HG02870 (cell line): Measurements from ENCODE around the gene FNIP1.
"Not testable (repeated sequence)": the region's sequence is repeated elsewhere in the genome, so short reads cannot be mapped to it uniquely, and the experiment has no call there.

Experiments
- ATAC-seq: cut with Tn5 transposase; IDR thresholded peaks from one replicate; pipeline ENCODE4 v1.9.1; 2021; ENCODE audit warnings: mild to moderate bottlenecking, moderate library complexity; ENCODE audit not compliant: unreplicated experiment

Gene FNIP1

GRCh38 chr5:131610198-131611063 is 186.4 kb downstream of the FNIP1 start:
- ATAC-seq: no peak

DNA sequence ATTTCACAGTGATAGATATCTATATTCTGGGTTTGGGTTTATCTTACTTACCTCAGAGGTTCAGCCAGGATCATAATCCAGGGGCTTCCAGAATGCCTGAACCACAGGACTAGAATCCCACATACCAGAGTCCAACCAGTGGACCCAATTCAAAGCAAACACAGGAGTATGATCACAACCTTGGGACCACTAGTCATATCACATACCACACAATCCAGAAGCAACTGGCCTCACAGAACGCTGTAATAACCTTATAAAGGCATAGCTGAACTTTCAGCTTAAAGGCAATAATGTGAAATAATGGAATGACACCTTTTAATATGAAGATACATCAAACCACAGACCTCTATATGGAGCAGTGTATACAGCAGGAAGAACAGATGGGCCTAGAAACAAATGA is 187.0 kb downstream of the FNIP1 start:
- ATAC-seq: no peak

DNA sequence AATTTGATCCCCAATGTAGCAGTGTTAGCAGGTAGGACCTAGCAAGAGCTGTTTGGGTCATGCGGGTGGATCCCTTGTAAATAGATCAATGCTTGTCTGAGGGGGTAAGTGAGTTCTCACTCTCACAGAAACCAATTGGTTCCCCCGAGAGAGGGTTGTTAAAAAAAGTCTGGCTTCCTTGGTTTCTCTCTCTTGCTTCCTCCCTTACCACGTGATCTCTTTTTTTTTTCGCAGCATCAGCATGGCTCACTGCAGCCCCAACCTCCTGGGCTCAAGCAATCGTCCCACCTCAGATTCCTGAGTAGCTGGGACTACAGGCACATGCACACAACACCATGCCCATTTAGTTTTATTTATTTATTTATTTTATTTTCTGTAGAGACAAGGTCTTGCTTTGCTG is 188.2 kb downstream of the FNIP1 start:
- no peak for ATAC-seq

DNA sequence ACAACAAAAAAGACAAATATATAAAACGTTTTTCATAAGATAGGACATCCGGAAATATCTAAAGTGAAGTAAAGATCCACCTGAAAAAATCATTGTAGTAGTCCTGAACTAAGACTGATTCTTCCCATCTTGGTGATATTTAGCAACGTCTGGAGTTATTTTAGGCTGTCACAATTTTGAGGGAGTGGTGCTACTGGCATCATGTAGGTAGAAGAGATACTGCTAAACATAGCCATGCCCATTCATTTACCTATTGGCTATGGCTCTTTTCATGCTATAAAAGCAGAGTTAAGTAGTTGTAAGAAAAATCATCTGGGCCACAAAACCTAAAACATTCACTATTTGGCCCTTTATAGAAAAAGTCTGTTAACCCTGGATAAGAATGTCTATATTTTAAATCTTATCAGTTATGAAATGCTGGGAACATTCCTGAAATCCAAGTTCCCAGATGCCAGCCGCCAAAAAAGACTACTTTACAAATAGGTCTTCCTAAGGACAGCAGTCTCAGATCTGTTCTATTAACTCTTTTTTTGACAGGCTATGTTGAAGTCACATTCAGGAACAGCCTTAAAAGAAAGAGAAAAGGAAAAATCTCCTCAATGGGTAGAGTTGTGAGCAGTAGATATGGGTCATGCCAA is 188.8 kb downstream of the FNIP1 start:
- ATAC-seq: no peak

DNA sequence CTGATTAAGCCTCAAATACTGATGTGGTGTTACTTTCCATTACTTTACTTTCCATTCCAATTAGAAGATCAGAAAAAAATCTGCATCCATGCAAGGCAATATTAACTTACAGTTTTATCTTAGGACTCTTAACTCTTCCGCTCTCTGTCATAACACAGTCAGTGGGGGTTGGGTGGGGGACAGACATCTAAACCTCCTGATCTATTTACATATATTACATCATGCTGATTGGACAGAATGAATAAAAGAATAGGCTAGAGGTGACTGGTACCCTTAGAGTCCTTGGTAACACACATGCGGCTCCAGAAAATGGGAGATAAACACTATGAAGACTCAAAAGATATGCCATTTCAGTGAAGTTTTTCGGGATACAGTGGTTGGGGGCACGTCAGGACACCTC is 189.4 kb downstream of the FNIP1 start:
- ATAC-seq: no peak

GRCh38 chr5:131605086-131605485 is 191.7 kb downstream of the FNIP1 start:
- no peak for ATAC-seq

GRCh38 chr5:131595088-131596033 is 201.5 kb downstream of the FNIP1 start:
- ATAC-seq: no peak

DNA sequence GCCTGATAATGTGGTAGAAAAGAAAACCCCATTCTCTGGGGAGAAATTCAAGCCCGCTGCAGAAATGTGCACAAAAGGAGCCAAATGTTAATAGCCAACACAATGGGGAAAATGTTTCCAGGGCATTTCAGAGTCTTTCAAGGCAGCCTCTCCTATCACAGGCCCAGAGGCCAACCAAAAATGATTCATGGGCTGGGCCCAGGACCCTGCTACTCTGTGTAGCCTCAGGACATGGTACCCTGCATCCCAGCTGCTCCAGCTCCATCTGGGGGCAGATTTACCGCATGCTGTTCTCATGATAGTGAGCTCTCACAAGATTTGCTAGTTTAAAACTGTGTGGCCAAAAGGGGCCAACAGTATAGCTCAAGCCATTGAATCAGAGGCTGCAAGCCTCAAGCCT is 202.9 kb downstream of the FNIP1 start:
- no peak for ATAC-seq

DNA sequence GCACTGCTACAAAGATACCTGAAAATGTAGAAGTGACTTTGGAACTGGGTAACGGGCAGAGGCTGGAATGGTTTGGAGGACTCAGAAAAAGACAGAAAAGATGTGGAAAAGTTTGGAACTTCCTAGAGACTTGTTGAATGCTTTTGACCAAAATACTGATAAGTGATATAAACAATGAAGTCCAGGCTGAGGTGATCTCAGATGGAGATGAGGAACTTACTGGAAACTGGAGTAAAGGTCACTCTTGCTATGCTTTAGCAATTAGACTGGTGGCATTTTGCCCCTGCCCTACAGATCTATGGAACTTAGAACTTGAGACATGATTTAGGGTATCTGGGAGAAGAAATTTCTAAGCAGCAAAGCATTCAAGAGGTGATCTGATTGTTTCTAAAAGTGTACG is 203.4 kb downstream of the FNIP1 start:
- ATAC-seq: not testable (repeated sequence)
